Left lung (tissue), 10 donors: ENCODE measurements around the gene NRXN2. TPM values are rescaled to one million over a fixed set of nuclear protein-coding genes. Genes with fewer than 3 reads are reported as not detected.
A peak's percentile ranks its signal among the peaks of the same experiment; 100 is the strongest.

Source experiments
- ATAC-seq: fragments of 200-7000 bp; cut with Tn5 transposase; one replicate; pipeline ENCODE4 v1.9.1; 2020; ENCODE audit warnings: moderate library complexity
- DNase-seq, 4 donors: peaks; one replicate each; pipeline ENCODE4 v3.0.0-alpha.2; 2013 to 2020
- H3K27ac ChIP-seq, 2 donors: fragments of 200-600 bp; sonication (generic) in 1 of 2; one replicate each; pipeline versions ENCODE4 v1.5.0 to v1.8.0; 2020 to 2021
- H3K27me3 ChIP-seq, 2 donors: fragments of 200-600 bp; sonication (generic) in 1 of 2; one replicate each; pipeline versions ENCODE4 v1.5.0 to v1.8.0; 2020 to 2021
- H3K36me3 ChIP-seq, 2 donors: fragments of 200-600 bp; sonication (generic) in 1 of 2; one replicate each; pipeline versions ENCODE4 v1.5.0 to v1.8.0; 2020 to 2021
- H3K4me1 ChIP-seq, 2 donors: fragments of 200-600 bp; one replicate each; pipeline ENCODE4 v1.8.0; 2021
- H3K4me3 ChIP-seq, 2 donors: fragments of 200-600 bp; sonication (generic) in 1 of 2; one replicate each; pipeline versions ENCODE4 v1.5.0 to v1.8.0; 2020 to 2021; ENCODE audit warnings: mild to moderate bottlenecking in 1 of 2
- H3K9me3 ChIP-seq, 2 donors: fragments of 200-600 bp; sonication (generic) in 1 of 2; one replicate each; pipeline versions ENCODE4 v1.5.0 to v1.8.0; 2020 to 2021
- intact Hi-C, 2 donors: fragments of 100-400 bp; cut with DNase I; formaldehyde crosslinking; loops; one replicate each; pipeline versions ENCODE4 v1.11.2 to v1.14.2; 2022
- polyA plus RNA-seq, 6 donors: library from polyadenylated mRNA; unstranded; fragments of 120-200 nt; gene quantifications; one replicate each; pipeline ENCODE4 v1.2.1, GENCODE V29; 2013; ENCODE audit not compliant: insufficient read length in 6 of 6
- total RNA-seq, 2 donors: library from RNA; stranded (reverse); fragmentation: NEBNext Ultra II Directional; extraction: Animal tissue kit (Norgen Biotek cat#: 25700); gene quantifications; one replicate each; pipeline ENCODE4 v1.2.1, GENCODE V29; 2021
- TF ChIP-seq, protein P1 (sequence below), 2 donors: fragments of 200-600 bp; sonication (generic) in 1 of 2; IDR thresholded peaks; one replicate each; pipeline versions ENCODE4 v1.5.0 to v1.8.0; 2021; ENCODE audit warnings: antibody characterized with exemption in 2 of 2
- donor health status: DM: no; HTN: yes; CAD: no.
- donor health status: DM: no; HTN: no; CAD: no.

NRXN2 gene
- total and polyA plus RNA-seq, 8 donors, result 3.5 to 15.0 (median 10.4) TPM

DNA sequence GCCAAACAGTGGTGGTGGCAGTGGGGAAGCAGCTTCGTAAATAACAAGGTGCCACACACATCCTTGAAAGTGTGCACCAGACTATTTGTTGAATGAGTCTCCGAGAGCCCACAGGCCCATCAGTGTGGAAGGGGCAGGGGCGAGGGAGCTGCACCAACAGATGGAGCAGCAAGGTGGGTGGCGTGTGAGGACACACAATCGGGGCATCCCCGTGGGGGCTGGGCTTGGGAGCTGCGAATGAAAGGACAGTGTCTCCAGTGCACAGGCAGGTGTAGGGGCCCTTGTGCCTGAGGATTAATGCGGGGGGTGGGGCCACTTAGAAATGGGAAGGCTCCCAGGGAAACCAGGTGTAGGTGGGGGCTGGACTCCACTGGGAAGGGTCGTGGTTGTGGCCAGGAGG, 2.8 kb downstream of the NRXN2 start:
- ATAC-seq (no peak), DNase-seq (peak in 1 of 4 donors; percentile 65)
- H3K4me3 ChIP-seq, result no peak overlapping the region
- H3K4me1 ChIP-seq, result peaks cover 0 to 8% of the 10 kb centered on the region in 2 donors
- no peaks in the 10 kb centered on the region for H3K36me3 ChIP-seq
- H3K9me3 ChIP-seq, result no peaks in the 10 kb centered on the region
- intact Hi-C loops, result no loop called here
- H3K27ac ChIP-seq, result no peak overlapping the region
- peaks cover 30 to 85% of the 10 kb centered on the region in 2 donors for H3K27me3 ChIP-seq
- TF ChIP-seq, protein P1, sequence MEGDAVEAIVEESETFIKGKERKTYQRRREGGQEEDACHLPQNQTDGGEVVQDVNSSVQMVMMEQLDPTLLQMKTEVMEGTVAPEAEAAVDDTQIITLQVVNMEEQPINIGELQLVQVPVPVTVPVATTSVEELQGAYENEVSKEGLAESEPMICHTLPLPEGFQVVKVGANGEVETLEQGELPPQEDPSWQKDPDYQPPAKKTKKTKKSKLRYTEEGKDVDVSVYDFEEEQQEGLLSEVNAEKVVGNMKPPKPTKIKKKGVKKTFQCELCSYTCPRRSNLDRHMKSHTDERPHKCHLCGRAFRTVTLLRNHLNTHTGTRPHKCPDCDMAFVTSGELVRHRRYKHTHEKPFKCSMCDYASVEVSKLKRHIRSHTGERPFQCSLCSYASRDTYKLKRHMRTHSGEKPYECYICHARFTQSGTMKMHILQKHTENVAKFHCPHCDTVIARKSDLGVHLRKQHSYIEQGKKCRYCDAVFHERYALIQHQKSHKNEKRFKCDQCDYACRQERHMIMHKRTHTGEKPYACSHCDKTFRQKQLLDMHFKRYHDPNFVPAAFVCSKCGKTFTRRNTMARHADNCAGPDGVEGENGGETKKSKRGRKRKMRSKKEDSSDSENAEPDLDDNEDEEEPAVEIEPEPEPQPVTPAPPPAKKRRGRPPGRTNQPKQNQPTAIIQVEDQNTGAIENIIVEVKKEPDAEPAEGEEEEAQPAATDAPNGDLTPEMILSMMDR (IDR thresholded peaks at IDR 0.05), result no peak

DNA sequence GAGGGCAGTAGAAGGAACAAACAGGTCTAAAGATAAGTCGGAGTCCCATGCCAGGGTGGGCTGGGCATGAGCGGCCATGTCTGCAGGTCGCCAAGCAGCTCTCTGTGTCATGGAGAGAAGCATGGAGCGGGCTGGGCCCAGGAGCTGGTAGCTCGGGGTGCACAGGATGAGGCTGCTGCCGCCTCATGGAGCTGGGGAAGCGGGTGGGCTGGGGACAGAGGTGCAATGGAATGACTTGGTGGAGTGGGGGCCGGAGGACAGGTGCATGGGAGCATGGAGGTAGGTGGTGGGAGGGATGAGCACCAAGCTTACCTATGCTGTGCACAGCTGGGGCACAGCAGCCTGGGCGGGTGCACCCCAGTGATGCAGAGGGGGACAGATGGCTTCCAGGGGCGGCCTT, 3.6 kb downstream of the NRXN2 start:
- TF ChIP-seq, protein P1 (IDR thresholded peaks at IDR 0.05), result no peak

DNA sequence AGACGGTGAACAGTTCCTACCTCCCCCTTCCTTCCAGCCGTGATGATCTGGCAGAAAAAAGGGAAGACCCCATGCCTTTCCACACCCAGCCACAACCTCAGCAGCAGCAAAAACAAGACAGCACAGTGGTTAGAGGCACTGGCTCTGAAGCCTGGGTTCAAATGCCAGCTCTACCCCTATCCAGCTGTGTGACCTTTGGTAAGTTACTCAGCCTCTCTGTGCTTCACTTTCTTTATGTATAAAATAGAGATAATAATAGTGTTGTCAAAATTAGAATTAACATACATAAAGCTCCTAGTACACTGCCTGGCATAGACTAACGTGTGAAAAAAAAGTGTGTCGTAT, 4.2 kb downstream of the NRXN2 start:
- Histone ChIP-seq H3K27ac (no peak overlapping the region), H3K27me3 (peaks cover 45 to 99% of the 10 kb centered on the region in 2 donors), H3K4me3 (no peak overlapping the region), H3K9me3 (no peaks in the 10 kb centered on the region), H3K4me1 (peaks cover 0 to 8% of the 10 kb centered on the region in 2 donors), H3K36me3 (no peaks in the 10 kb centered on the region)
- ATAC-seq, result no peak
- no peak for DNase-seq
- TF ChIP-seq, protein P1 (IDR thresholded peaks at IDR 0.05), result no peak
- intact Hi-C loops, result no loop called here

More for the DNA sequence above, 3.6 kb downstream of the NRXN2 start:
- intact Hi-C loops, result no loop called here
- ATAC-seq, result no peak
- no peaks in the 10 kb centered on the region for H3K36me3 ChIP-seq
- no peaks in the 10 kb centered on the region for H3K9me3 ChIP-seq
- peaks cover 0 to 8% of the 10 kb centered on the region in 2 donors for H3K4me1 ChIP-seq
- no peak overlapping the region for H3K4me3 ChIP-seq
- H3K27me3 ChIP-seq, result peaks cover 38 to 93% of the 10 kb centered on the region in 2 donors
- DNase-seq, result peak in 1 of 4 donors; percentile 70
- no peak overlapping the region for H3K27ac ChIP-seq

DNA sequence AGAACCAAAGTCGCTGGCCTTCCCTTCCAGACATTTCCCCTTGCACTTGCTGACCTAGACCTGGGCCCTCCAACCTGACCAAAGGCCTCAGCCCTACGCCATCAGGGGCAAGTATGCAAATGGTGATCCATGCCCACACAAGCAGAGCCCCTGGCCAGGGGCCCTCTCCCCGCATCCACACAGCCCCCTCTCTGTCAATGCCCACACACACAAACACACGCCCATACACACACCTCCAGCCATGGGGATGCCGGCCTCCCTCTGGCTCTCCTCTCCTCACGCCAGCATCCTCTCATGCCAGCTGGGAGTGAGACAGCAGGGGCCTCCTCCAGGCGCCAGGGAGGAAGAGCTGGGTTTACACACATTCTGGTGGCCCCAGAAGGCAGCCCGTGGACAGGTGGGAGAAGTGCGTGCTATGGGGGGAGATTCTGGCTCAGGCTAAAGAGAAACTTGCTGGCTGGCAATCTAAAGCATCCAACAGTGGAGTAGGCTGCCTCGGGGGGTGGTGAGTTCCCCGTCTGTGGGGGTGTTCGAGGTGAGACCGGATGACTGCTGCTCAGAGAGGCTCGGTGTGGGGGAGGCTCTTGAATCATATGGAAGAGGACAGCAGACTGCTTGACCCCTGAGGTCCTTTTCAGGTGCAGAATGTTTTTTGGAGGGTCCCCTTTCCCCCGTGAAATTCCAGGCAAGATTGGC, 4.8 kb downstream of the NRXN2 start:
- intact Hi-C loops, result no loop called here
- ATAC-seq (no peak), DNase-seq (peak in 1 of 4 donors; percentile 38)
- Histone ChIP-seq H3K27me3 (peaks cover 50 to 100% of the 10 kb centered on the region in 2 donors), H3K27ac (no peak overlapping the region), H3K9me3 (no peaks in the 10 kb centered on the region), H3K4me3 (no peak overlapping the region), H3K36me3 (no peaks in the 10 kb centered on the region), H3K4me1 (peaks cover 0 to 8% of the 10 kb centered on the region in 2 donors)
- TF ChIP-seq, protein P1 (IDR thresholded peaks at IDR 0.05), result no peak

DNA sequence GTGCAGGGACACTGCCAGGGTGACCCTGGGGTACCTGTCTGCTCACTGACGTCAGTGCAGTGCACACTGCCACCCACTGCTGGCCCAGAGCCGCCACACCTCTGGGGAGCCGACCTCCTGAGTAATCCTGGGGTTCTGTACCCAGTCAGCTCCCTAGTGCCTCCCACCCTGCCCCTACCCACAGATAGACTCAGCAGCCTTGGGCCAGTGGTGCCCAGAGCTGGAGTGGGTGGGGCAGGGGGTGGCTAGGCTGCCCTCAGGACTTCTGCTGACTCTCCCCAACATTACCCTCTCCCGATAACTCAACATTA, 5.8 kb downstream of the NRXN2 start:
- DNase-seq (no peak), ATAC-seq (no peak)
- H3K4me1 ChIP-seq, result peaks cover 0 to 17% of the 10 kb centered on the region in 2 donors
- TF ChIP-seq, protein P1 (IDR thresholded peaks at IDR 0.05), result no peak
- H3K27me3 ChIP-seq, result peaks cover 59 to 100% of the 10 kb centered on the region in 2 donors
- no peak overlapping the region for H3K27ac ChIP-seq
- no peaks in the 10 kb centered on the region for H3K36me3 ChIP-seq
- H3K9me3 ChIP-seq, result no peaks in the 10 kb centered on the region
- H3K4me3 ChIP-seq, result no peak overlapping the region
- intact Hi-C loops, result no loop called here
